ENCODE measurements around the gene FBXO42. TPM values are rescaled to one million over a fixed set of nuclear protein-coding genes. Genes with fewer than 3 reads are reported as not detected.

Gene FBXO42
- total and polyA plus RNA-seq, 4 donors: 5.9 to 9.4 (median 6.5) TPM

DNA sequence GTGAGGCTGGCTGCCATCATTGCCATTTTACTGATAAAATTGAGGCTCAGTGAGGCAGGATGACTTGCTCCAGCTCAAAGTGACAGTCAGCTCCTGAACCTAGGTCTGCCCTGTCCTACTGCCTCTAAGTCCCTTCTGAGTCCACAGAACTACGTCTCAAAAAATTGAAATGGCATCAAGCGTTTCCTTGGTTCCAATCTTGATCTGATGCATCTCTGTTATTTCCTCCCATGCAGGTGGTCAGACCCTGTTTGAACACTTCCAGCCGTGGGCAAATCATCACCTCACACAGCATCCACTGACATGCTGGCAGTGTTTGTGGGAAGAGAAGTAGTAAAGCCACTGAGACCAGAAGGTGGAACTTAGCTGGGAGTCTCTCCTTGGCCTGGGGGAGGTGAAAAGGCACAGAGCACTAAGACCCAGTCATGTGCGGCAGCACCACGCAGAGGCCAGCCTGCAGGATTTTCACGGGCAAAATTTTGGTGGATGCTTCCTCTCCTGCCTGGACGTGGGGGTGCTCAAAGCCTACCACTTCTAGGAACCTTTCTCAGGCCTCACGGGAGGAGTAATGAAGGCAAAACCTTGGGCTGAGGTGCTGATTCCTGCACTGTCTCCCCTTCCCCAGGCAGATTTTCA lies 107.5 kb downstream of the FBXO42 start (continued):
- no peak for TF ChIP-seq GABPA (IDR thresholded peaks at IDR 0.05 in 1 of 2, conservative IDR thresholded peaks at IDR 0.05 in 1 of 2)
- no peak for TF ChIP-seq JUND (IDR thresholded peaks at IDR 0.05)

DNA sequence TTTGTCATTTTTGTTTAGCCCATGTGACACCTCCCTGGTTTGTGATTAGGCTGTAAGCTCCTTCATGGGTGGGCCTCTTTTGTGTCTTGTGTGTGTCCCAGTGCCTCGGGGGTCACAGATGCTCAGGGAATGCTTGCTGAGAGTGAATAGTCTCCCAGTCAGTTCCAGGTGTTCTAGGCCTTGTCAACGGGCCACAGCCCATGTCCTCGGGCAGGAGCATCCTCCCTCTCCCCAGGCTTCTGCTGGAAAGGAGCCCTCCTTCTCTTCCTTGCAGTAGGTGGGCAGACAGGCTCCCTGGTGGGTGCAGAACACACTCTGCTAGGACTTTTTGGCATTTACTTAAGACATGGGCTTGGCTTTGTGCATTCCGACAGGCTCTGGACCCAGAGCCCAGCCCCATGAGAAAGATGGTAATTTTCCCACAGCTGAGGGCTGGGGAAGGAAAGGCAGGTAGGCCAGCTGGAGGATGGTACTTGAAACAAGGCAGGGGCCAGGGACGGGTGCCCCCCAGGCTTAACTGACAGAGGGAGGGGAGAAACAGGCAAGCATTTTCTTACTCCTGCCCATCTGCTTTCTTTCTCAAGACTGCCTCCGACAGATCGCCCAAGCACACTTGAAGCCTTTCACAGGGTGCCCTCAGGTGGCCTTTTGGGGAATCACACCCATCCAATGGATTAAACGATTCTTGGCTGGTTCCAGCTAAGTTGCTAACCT lies 108.2 kb downstream of the FBXO42 start:
- Histone ChIP-seq H3K9ac (ENCODE audit: low read depth in 1 of 2, low read length in 2 of 2) (no peak overlapping the region), H3K36me3 (ENCODE audit: control insufficient read depth in 4 of 4, insufficient read depth in 3 of 4, low read depth in 1 of 4, low read length in 3 of 4) (no peaks in the 10 kb centered on the region), H3K27me3 (ENCODE audit: control insufficient read depth in 4 of 4, insufficient read depth in 4 of 4, low read length in 3 of 4) (no peaks in the 10 kb centered on the region), H3K27ac (ENCODE audit: low read depth in 1 of 2, low read length in 2 of 2) (no peak overlapping the region), H3K4me3 (ENCODE audit: low read depth in 1 of 3, low read length in 3 of 3) (no peak overlapping the region), H3K4me1 (ENCODE audit: control insufficient read depth in 4 of 4, insufficient read depth in 4 of 4, low read length in 3 of 4) (peaks cover 1 to 19% (median 17%) of the 10 kb centered on the region in 4 donors), H3K9me3 (ENCODE audit: control insufficient read depth in 4 of 4, low read length in 3 of 4) (no peaks in the 10 kb centered on the region)
- 31% methylated on average over 8 of the region's 8 CpGs for WGBS
- DNase-seq (ENCODE audit: low spot score): peak; percentile 87
- TF ChIP-seq FOXA1 (IDR thresholded peaks at IDR 0.05) (no peak), NR2F2 (IDR thresholded peaks at IDR 0.05) (no peak), RAD21 (IDR thresholded peaks at IDR 0.05) (peak; percentile 94 to 95), HNF4G (IDR thresholded peaks at IDR 0.05) (no peak), YY1 (IDR thresholded peaks at IDR 0.05) (no peak), GABPA (IDR thresholded peaks at IDR 0.05 in 1 of 2, conservative IDR thresholded peaks at IDR 0.05 in 1 of 2) (no peak), HNF4A (conservative IDR thresholded peaks at IDR 0.05) (peak in 1 of 2 donors; percentile 5), EGR1 (IDR thresholded peaks at IDR 0.05; ENCODE audit: low read depth in 2 of 2) (no peak), SP1 (IDR thresholded peaks at IDR 0.05) (no peak), FOXA2 (IDR thresholded peaks at IDR 0.05) (no peak), TAF1 (conservative IDR thresholded peaks at IDR 0.05) (no peak), JUND (IDR thresholded peaks at IDR 0.05) (no peak), RXRA (IDR thresholded peaks at IDR 0.05) (no peak)
- TF ChIP-seq, protein P1, sequence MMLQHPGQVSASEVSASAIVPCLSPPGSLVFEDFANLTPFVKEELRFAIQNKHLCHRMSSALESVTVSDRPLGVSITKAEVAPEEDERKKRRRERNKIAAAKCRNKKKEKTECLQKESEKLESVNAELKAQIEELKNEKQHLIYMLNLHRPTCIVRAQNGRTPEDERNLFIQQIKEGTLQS (IDR thresholded peaks at IDR 0.05): no peak
- TF ChIP-seq, protein P2, sequence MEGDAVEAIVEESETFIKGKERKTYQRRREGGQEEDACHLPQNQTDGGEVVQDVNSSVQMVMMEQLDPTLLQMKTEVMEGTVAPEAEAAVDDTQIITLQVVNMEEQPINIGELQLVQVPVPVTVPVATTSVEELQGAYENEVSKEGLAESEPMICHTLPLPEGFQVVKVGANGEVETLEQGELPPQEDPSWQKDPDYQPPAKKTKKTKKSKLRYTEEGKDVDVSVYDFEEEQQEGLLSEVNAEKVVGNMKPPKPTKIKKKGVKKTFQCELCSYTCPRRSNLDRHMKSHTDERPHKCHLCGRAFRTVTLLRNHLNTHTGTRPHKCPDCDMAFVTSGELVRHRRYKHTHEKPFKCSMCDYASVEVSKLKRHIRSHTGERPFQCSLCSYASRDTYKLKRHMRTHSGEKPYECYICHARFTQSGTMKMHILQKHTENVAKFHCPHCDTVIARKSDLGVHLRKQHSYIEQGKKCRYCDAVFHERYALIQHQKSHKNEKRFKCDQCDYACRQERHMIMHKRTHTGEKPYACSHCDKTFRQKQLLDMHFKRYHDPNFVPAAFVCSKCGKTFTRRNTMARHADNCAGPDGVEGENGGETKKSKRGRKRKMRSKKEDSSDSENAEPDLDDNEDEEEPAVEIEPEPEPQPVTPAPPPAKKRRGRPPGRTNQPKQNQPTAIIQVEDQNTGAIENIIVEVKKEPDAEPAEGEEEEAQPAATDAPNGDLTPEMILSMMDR (IDR thresholded peaks at IDR 0.05; ENCODE audit: low read depth, low read length, missing input control): peak; percentile 90
- TF ChIP-seq, protein P3, sequence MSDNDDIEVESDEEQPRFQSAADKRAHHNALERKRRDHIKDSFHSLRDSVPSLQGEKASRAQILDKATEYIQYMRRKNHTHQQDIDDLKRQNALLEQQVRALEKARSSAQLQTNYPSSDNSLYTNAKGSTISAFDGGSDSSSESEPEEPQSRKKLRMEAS (IDR thresholded peaks at IDR 0.05): no peak
- TF ChIP-seq, protein P4, sequence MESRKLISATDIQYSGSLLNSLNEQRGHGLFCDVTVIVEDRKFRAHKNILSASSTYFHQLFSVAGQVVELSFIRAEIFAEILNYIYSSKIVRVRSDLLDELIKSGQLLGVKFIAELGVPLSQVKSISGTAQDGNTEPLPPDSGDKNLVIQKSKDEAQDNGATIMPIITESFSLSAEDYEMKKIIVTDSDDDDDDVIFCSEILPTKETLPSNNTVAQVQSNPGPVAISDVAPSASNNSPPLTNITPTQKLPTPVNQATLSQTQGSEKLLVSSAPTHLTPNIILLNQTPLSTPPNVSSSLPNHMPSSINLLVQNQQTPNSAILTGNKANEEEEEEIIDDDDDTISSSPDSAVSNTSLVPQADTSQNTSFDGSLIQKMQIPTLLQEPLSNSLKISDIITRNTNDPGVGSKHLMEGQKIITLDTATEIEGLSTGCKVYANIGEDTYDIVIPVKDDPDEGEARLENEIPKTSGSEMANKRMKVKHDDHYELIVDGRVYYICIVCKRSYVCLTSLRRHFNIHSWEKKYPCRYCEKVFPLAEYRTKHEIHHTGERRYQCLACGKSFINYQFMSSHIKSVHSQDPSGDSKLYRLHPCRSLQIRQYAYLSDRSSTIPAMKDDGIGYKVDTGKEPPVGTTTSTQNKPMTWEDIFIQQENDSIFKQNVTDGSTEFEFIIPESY (IDR thresholded peaks at IDR 0.05): no peak
- TF ChIP-seq, protein P5, sequence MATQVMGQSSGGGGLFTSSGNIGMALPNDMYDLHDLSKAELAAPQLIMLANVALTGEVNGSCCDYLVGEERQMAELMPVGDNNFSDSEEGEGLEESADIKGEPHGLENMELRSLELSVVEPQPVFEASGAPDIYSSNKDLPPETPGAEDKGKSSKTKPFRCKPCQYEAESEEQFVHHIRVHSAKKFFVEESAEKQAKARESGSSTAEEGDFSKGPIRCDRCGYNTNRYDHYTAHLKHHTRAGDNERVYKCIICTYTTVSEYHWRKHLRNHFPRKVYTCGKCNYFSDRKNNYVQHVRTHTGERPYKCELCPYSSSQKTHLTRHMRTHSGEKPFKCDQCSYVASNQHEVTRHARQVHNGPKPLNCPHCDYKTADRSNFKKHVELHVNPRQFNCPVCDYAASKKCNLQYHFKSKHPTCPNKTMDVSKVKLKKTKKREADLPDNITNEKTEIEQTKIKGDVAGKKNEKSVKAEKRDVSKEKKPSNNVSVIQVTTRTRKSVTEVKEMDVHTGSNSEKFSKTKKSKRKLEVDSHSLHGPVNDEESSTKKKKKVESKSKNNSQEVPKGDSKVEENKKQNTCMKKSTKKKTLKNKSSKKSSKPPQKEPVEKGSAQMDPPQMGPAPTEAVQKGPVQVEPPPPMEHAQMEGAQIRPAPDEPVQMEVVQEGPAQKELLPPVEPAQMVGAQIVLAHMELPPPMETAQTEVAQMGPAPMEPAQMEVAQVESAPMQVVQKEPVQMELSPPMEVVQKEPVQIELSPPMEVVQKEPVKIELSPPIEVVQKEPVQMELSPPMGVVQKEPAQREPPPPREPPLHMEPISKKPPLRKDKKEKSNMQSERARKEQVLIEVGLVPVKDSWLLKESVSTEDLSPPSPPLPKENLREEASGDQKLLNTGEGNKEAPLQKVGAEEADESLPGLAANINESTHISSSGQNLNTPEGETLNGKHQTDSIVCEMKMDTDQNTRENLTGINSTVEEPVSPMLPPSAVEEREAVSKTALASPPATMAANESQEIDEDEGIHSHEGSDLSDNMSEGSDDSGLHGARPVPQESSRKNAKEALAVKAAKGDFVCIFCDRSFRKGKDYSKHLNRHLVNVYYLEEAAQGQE (IDR thresholded peaks at IDR 0.05): no peak
